Nephron progenitor cell (in vitro differentiated cells): ENCODE results near the gene CTNNA3.

Experiments used
- DNase-seq: peaks from one replicate; pipeline ENCODE4 v3.0.0; 2021
- H3K27ac Mint-ChIP-seq: 2 replicates; pipeline ENCODE4 v1.8.0; 2021; ENCODE audit warnings: mild to moderate bottlenecking, moderate library complexity, mixed read lengths
- H3K27me3 Mint-ChIP-seq: 2 replicates; pipeline ENCODE4 v1.8.0; 2021; ENCODE audit warnings: mild to moderate bottlenecking, low read depth, mixed read lengths; ENCODE audit not compliant: poor library complexity
- H3K36me3 Mint-ChIP-seq: 2 replicates; pipeline ENCODE4 v1.8.0; 2021; ENCODE audit warnings: low read depth, mixed read lengths
- H3K4me1 Mint-ChIP-seq: 2 replicates; pipeline ENCODE4 v1.8.0; 2021; ENCODE audit warnings: mixed read lengths
- H3K4me3 Mint-ChIP-seq: 2 replicates; pipeline ENCODE4 v1.8.0; 2021; ENCODE audit warnings: mild to moderate bottlenecking, moderate library complexity, mixed read lengths
- H3K9me3 Mint-ChIP-seq: 2 replicates; pipeline ENCODE4 v1.8.0; 2021; ENCODE audit warnings: mild to moderate bottlenecking, moderate library complexity, mixed read lengths
- CTCF ChIP-seq: fragments of 200-600 bp; sonication (generic); IDR thresholded peaks from 2 replicates; pipeline ENCODE4 v1.5.0; 2021; ENCODE audit warnings: antibody characterized with exemption

Gene CTNNA3

GRCh38 chr10:66440568-66440967 lies 1255.4 kb downstream of the CTNNA3 start:
- Mint-ChIP-seq H3K27me3 (no peaks in the 10 kb centered on the region), H3K36me3 (no peaks in the 10 kb centered on the region), H3K4me1 (no peaks in the 10 kb centered on the region), H3K9me3 (peaks cover 39% of the 10 kb centered on the region), H3K27ac (no peak overlapping the region), H3K4me3 (no peak overlapping the region)
- TF ChIP-seq CTCF, result no peak
- DNase-seq, result no peak

GRCh38 chr10:66414943-66415342 lies 1281.1 kb downstream of the CTNNA3 start:
- Mint-ChIP-seq H3K9me3 (peaks cover 5% of the 10 kb centered on the region), H3K27me3 (no peaks in the 10 kb centered on the region), H3K36me3 (no peaks in the 10 kb centered on the region), H3K4me1 (no peaks in the 10 kb centered on the region), H3K4me3 (no peak overlapping the region), H3K27ac (no peak overlapping the region)
- TF ChIP-seq CTCF, result no peak
- no peak for DNase-seq

- Mint-ChIP-seq H3K4me1 (no peaks in the 10 kb centered on the region), H3K9me3 (no peaks in the 10 kb centered on the region), H3K36me3 (no peaks in the 10 kb centered on the region), H3K4me3 (no peak overlapping the region), H3K27me3 (no peaks in the 10 kb centered on the region), H3K27ac (no peak overlapping the region)
- TF ChIP-seq CTCF, result no peak
- no peak for DNase-seq
Observed at GRCh38 chr10:66405566-66405965, 1290.4 kb downstream of the CTNNA3 start.

- no peak for TF ChIP-seq CTCF
- DNase-seq, result no peak
- Mint-ChIP-seq H3K27ac (no peak overlapping the region), H3K36me3 (no peaks in the 10 kb centered on the region), H3K4me3 (no peak overlapping the region), H3K4me1 (no peaks in the 10 kb centered on the region), H3K27me3 (no peaks in the 10 kb centered on the region), H3K9me3 (no peaks in the 10 kb centered on the region)
Observed at GRCh38 chr10:66398669-66399068, 1297.3 kb downstream of the CTNNA3 start.

- no peak for DNase-seq
- Mint-ChIP-seq H3K9me3 (no peaks in the 10 kb centered on the region), H3K4me1 (no peaks in the 10 kb centered on the region), H3K27ac (no peak overlapping the region), H3K27me3 (no peaks in the 10 kb centered on the region), H3K36me3 (no peaks in the 10 kb centered on the region), H3K4me3 (no peak overlapping the region)
- no peak for TF ChIP-seq CTCF
Observed at GRCh38 chr10:66394342-66395063, 1301.5 kb downstream of the CTNNA3 start.

GRCh38 chr10:66390926-66391325 lies 1305.1 kb downstream of the CTNNA3 start:
- no peaks in the 10 kb centered on the region for H3K27me3 Mint-ChIP-seq
- DNase-seq, result no peak
- H3K27ac Mint-ChIP-seq, result no peak overlapping the region

More at GRCh38 chr10:66390926-66391325, 1305.1 kb downstream of the CTNNA3 start:
- no peak for TF ChIP-seq CTCF
- Mint-ChIP-seq H3K36me3 (no peaks in the 10 kb centered on the region), H3K4me3 (no peak overlapping the region), H3K9me3 (peaks cover 6% of the 10 kb centered on the region), H3K4me1 (no peaks in the 10 kb centered on the region)
